Transverse colon (tissue), 4 donors: ENCODE measurements around the gene BRF1.

Experiments used
- CTCF ChIP-seq, 5 experiments: fragments of 200-600 bp in 3 of 5; fragments of 450-650 bp in 2 of 5; sonication (generic) in 3 of 5; IDR thresholded peaks; 1 replicate in 2 of 5; 2 replicates in 3 of 5; pipeline ENCODE4 v1.5.1; 2016 to 2017; ENCODE audit warnings: antibody characterized with exemption in 5 of 5, inconsistent platforms in 3 of 5, mild to moderate bottlenecking in 2 of 5, moderate library complexity in 1 of 5
- EP300 ChIP-seq: sonication (generic); formaldehyde crosslinking; IDR thresholded peaks from one replicate; pipeline ENCODE4 v1.6.1; 2017; ENCODE audit warnings: antibody characterized with exemption, low read depth
- POLR2A ChIP-seq: fragments of 450-650 bp; IDR thresholded peaks from one replicate; pipeline ENCODE4 v1.6.1; 2016; ENCODE audit warnings: antibody characterized with exemption, mild to moderate bottlenecking, moderate library complexity
- POLR2AphosphoS5 ChIP-seq, 3 donors: sonication (generic); formaldehyde crosslinking; IDR thresholded peaks; one replicate each; pipeline ENCODE4 v1.6.1; 2016; ENCODE audit warnings: antibody characterized with exemption in 3 of 3

- TF ChIP-seq EP300: no peak
- TF ChIP-seq CTCF (IDR thresholded peaks at IDR 0.05): no peak
- TF ChIP-seq POLR2AphosphoS5 (IDR thresholded peaks at IDR 0.05): no peak
- TF ChIP-seq POLR2A: no peak
Measured at GRCh38 chr14:105196265-105196960, 104.4 kb downstream of the BRF1 start.
